PC-3 (cell line): ENCODE results near the gene WWC2. TPM values are rescaled to one million over a fixed set of nuclear protein-coding genes. Genes with fewer than 3 reads are reported as not detected.

Experiments used
- ATAC-seq: fragments of 200-7000 bp; cut with Tn5 transposase; 2 replicates; pipeline ENCODE4 v1.9.1; 2020; ENCODE audit warnings: mild to moderate bottlenecking, moderate library complexity
- BruUV-seq: library from RNA; stranded (reverse); fragments of 400-500 nt; replicated peaks from 2 replicates; lab custom pipeline; 2021; lab: Mats Ljungman, UMichigan
- CTCF ChIA-PET: fragments of 300-600 bp; sonication (Branson Sonifier 250); formaldehyde crosslinking; loops from one replicate; lab custom pipeline; 2022; ENCODE audit warnings: antibody characterized with exemption; lab: Charles Lee
- POLR2A ChIA-PET: fragments of 300-600 bp; sonication (Branson Sonifier 250); formaldehyde crosslinking; loops from one replicate; lab custom pipeline; 2022; ENCODE audit warnings: antibody characterized with exemption; ENCODE audit not compliant: unreplicated experiment; lab: Charles Lee
- DNase-seq: peaks from one replicate; pipeline ENCODE4 v3.0.0-alpha.2; 2015
- H2AFZ ChIP-seq: fragments of 300-600 bp; sonication (generic); 2 replicates; pipeline ENCODE4 v1.6.0; 2016; ENCODE audit warnings: antibody characterized with exemption, low read length
- H3F3A ChIP-seq: fragments of 300-600 bp; sonication (generic); one replicate; pipeline ENCODE4 v1.6.0; 2017; ENCODE audit warnings: antibody characterized with exemption, low read length, control low read depth, mild to moderate bottlenecking; ENCODE audit not compliant: unreplicated experiment
- H3K27ac ChIP-seq: fragments of 300-600 bp; sonication (generic); 2 replicates; pipeline ENCODE4 v1.5.1; 2016; ENCODE audit warnings: mild to moderate bottlenecking, low read length
- H3K27me3 ChIP-seq: fragments of 300-600 bp; sonication (generic); 2 replicates; pipeline ENCODE4 v1.6.1; 2016; ENCODE audit warnings: low read length, mixed read lengths
- H3K36me3 ChIP-seq: fragments of 300-600 bp; sonication (generic); 2 replicates; pipeline ENCODE4 v1.6.1; 2016; ENCODE audit warnings: low read depth, mixed run types, low read length, mixed read lengths
- H3K4me1 ChIP-seq: fragments of 300-600 bp; sonication (generic); 2 replicates; pipeline ENCODE4 v1.5.1; 2016; ENCODE audit warnings: low read length; ENCODE audit not compliant: insufficient read depth
- H3K4me2 ChIP-seq: fragments of 300-600 bp; sonication (generic); 2 replicates; pipeline ENCODE4 v1.6.0; 2016; ENCODE audit warnings: low read length
- H3K4me3 ChIP-seq: fragments of 300-600 bp; sonication (generic); 2 replicates; pipeline ENCODE4 v1.5.1; 2016; ENCODE audit warnings: mild to moderate bottlenecking, low read length, mixed read lengths
- H3K79me2 ChIP-seq: fragments of 300-600 bp; sonication (generic); 2 replicates; pipeline ENCODE4 v1.6.1; 2017; ENCODE audit warnings: low read length, mixed read lengths
- H3K9ac ChIP-seq: fragments of 300-600 bp; sonication (generic); 2 replicates; pipeline ENCODE4 v1.6.0; 2016; ENCODE audit warnings: mild to moderate bottlenecking, low read length
- H3K9me2 ChIP-seq: fragments of 300-600 bp; sonication (generic); replicated peaks from 2 replicates; pipeline ENCODE4 v1.6.1; 2016; ENCODE audit warnings: mixed run types, low read length, mixed read lengths
- H3K9me3 ChIP-seq: fragments of 300-600 bp; sonication (generic); 2 replicates; pipeline ENCODE4 v1.6.1; 2016; ENCODE audit warnings: low read length, mixed read lengths
- H4K20me1 ChIP-seq: fragments of 300-600 bp; sonication (generic); 2 replicates; pipeline ENCODE4 v1.6.1; 2016; ENCODE audit warnings: low read length, mixed read lengths
- EZH2 ChIP-seq: fragments of 300-600 bp; sonication (generic); IDR thresholded peaks from one replicate; pipeline ENCODE4 v1.6.1; 2017; ENCODE audit warnings: antibody characterized with exemption, mild to moderate bottlenecking, low read length; ENCODE audit not compliant: unreplicated experiment
- EZH2phosphoT487 ChIP-seq: fragments of 300-600 bp; sonication (generic); IDR thresholded peaks from 2 replicates; pipeline ENCODE4 v1.6.1; 2018; ENCODE audit warnings: mild to moderate bottlenecking, antibody characterized with exemption, low read length, borderline replicate concordance
- intact Hi-C: fragments of 100-400 bp; cut with micrococcal nuclease; formaldehyde crosslinking; loops from 2 replicates; pipeline ENCODE4 v1.9.0; 2023
- total RNA-seq: library from RNA; depleted of rRNA; stranded (reverse); fragments of >200 nt; gene quantifications from 2 replicates; pipeline ENCODE4 v1.2.3, GENCODE V29; 2014
- TF ChIP-seq, protein P1 (sequence below): fragments of 300-600 bp; sonication (generic); conservative IDR thresholded peaks from 2 replicates; pipeline ENCODE4 v1.5.1; 2017; ENCODE audit warnings: antibody characterized with exemption, low read depth, mild to moderate bottlenecking, low read length

The WWC2 gene
- total RNA-seq, 1 experiment from 2014 or later = 15.8 TPM

DNA sequence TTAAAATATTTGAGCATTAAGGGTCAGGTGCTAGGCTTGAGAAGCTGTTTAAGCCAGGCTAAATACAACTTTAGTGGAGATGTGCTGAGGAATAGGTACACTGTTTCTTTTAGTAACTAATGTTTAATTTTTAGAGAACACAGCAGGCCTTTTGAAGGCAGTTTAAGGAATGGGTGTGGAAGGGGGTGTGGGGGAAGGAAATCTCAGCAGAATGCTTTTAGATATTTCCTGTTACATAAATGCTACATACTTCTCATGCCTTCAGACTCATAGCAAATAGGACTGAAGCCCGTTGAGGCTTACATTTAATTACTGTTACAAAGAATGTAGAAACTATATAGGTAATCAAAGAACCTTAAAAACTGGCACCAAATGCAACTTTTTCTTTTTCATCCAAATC is 66.3 kb downstream of the WWC2 start:
- peak; percentile 63 for ATAC-seq
- Histone ChIP-seq H4K20me1 (no peaks in the 10 kb centered on the region), H2AFZ (no peak overlapping the region), H3K4me1 (peaks cover 10% of the 10 kb centered on the region), H3K27me3 (no peaks in the 10 kb centered on the region), H3K9me2 (no peaks in the 10 kb centered on the region), H3K36me3 (no peaks in the 10 kb centered on the region), H3K9ac (no peak overlapping the region), H3K4me3 (no peak overlapping the region), H3K27ac (no peak overlapping the region), H3K79me2 (peaks cover 58% of the 10 kb centered on the region), H3K9me3 (no peaks in the 10 kb centered on the region), H3F3A (no peaks in the 10 kb centered on the region), H3K4me2 (no peak overlapping the region)
- intact Hi-C loops = no loop called here
- POLR2A ChIA-PET = no interaction called here
- TF ChIP-seq EZH2phosphoT487 (no peak), EZH2 (no peak)
- TF ChIP-seq, protein P1, sequence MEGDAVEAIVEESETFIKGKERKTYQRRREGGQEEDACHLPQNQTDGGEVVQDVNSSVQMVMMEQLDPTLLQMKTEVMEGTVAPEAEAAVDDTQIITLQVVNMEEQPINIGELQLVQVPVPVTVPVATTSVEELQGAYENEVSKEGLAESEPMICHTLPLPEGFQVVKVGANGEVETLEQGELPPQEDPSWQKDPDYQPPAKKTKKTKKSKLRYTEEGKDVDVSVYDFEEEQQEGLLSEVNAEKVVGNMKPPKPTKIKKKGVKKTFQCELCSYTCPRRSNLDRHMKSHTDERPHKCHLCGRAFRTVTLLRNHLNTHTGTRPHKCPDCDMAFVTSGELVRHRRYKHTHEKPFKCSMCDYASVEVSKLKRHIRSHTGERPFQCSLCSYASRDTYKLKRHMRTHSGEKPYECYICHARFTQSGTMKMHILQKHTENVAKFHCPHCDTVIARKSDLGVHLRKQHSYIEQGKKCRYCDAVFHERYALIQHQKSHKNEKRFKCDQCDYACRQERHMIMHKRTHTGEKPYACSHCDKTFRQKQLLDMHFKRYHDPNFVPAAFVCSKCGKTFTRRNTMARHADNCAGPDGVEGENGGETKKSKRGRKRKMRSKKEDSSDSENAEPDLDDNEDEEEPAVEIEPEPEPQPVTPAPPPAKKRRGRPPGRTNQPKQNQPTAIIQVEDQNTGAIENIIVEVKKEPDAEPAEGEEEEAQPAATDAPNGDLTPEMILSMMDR = no peak
- peak; percentile 13 for DNase-seq
- no TSS peak for BruUV-seq
- CTCF ChIA-PET = no interaction called here

DNA sequence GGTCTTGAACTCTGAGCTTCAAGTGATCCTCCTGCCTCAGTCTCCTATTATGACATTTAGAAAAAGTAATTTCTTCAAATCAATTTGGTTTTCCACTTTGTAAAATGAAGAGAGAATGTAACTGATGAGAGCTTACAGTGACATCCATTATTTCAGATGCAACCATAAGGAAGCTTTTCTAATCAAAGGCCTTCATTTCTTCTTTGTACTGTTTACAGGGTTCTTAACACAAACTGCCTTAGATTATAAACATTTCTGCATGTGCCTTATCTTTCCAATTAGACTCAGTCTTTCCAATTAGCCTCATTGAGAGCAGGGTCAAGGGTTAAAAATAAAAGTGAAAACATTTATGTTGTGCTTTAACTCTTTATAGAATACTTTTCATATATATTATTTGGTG is 71.8 kb downstream of the WWC2 start:
- intact Hi-C loops = loop anchor here (5.0 kb wide), 1 partner anchor 71 kb away; no protein-coding TSS in a partner anchor
- DNase-seq (no peak), ATAC-seq (no peak)
- Histone ChIP-seq H3F3A (no peaks in the 10 kb centered on the region), H3K79me2 (peaks cover 75% of the 10 kb centered on the region), H3K4me1 (peaks cover 35% of the 10 kb centered on the region), H3K4me2 (no peak overlapping the region), H3K36me3 (no peaks in the 10 kb centered on the region), H3K27ac (no peak overlapping the region), H3K27me3 (no peaks in the 10 kb centered on the region), H4K20me1 (no peaks in the 10 kb centered on the region), H3K9me2 (no peaks in the 10 kb centered on the region), H3K9ac (no peak overlapping the region), H3K4me3 (no peak overlapping the region), H3K9me3 (no peaks in the 10 kb centered on the region), H2AFZ (no peak overlapping the region)
- TF ChIP-seq, protein P1 = no peak
- no peak for TF ChIP-seq EZH2
- TF ChIP-seq EZH2phosphoT487 = no peak
- POLR2A ChIA-PET = no interaction called here
- no TSS peak for BruUV-seq
- CTCF ChIA-PET = no interaction called here

DNA sequence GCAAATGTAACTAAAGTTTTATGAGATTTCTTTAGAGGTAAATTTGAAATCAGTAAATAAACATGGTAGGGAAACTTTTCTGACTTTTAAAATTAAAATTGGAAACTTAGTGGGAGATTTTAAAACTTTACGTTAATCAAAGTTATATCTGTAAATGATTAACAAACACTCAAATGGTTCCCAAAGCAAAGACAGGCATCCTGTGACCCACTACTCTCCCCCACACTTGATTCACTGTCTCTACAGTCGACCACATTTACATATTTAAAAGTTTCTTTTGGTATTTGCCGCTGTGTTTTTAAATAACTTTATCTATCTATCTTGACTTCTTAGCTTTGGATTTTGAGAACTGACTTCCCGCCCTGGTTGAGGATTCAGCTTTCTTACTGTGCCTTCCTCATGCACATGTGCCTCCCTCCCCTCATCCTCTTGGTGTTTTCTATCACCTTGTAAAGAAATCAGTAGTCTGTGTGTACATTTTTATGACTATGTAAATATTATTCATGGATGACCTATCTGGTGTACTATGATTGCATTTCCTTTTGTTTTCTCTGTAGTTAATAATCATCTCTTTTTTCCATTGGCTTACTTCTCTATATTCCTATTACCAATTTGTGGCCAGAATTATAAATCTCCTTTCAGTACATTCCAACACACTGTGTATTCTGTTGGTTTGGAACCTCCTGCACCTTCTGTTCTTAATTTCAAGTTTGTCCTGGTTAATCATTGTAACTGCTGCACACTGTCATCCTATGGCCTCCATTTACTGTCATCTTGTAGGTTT is 72.6 kb downstream of the WWC2 start:
- BruUV-seq = no TSS peak
- Histone ChIP-seq H3K9me2 (no peaks in the 10 kb centered on the region), H3K36me3 (no peaks in the 10 kb centered on the region), H3F3A (peaks cover 2% of the 10 kb centered on the region), H4K20me1 (no peaks in the 10 kb centered on the region), H3K4me1 (peaks cover 41% of the 10 kb centered on the region), H3K9ac (no peak overlapping the region), H3K9me3 (no peaks in the 10 kb centered on the region), H2AFZ (no peak overlapping the region), H3K79me2 (peaks cover 67% of the 10 kb centered on the region), H3K4me3 (no peak overlapping the region), H3K4me2 (peak overlapping the region; percentile 57), H3K27ac (peak overlapping the region; percentile 40), H3K27me3 (no peaks in the 10 kb centered on the region)
- intact Hi-C loops = loop anchor here (5.0 kb wide), 1 partner anchor 71 kb away; no protein-coding TSS in a partner anchor
- peak; percentile 66 for DNase-seq
- peak; percentile 77 for ATAC-seq
- ChIA-PET POLR2A (no interaction called here), CTCF (no interaction called here)
- TF ChIP-seq, protein P1 = no peak
- TF ChIP-seq EZH2 (no peak), EZH2phosphoT487 (no peak)
